ENCODE measurements around the gene HNRNPF.
"Not testable (repeated sequence)": the region's sequence is repeated elsewhere in the genome, so short reads cannot be mapped to it uniquely, and the experiment has no call there.

HNRNPF gene

DNA sequence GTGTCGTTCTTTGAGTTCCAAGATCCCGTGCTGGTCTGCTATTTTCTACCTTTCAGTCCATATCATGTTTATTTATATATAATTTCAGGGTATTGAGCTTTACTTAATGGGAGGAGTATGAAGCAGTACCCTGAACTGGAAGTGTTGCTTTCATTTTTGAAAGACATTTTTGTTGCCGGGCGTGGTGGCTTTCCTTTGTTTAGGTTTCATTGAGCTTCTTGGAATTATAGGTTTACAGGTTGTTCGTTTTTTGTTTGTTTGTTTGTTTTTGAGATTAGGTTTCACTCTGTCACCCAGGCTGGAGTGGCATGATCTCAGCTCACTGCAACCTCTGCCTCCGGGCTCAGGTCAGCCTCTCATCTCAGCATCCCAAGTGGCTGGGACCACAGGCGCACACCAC is 35.3 kb upstream of the HNRNPF start:
- Histone ChIP-seq H3K27ac (ENCODE audit: low read depth, low read length) (no peak overlapping the region), H3K4me1 (ENCODE audit: control insufficient read depth in 5 of 5, insufficient read depth in 5 of 5, low read length in 5 of 5) (no peaks in the 10 kb centered on the region), H3K36me3 (ENCODE audit: control insufficient read depth in 5 of 5, insufficient read depth in 5 of 5, low read length in 5 of 5) (no peaks in the 10 kb centered on the region), H3K9ac (ENCODE audit: low read length in 5 of 5) (no peak overlapping the region), H3K9me3 (ENCODE audit: control insufficient read depth in 5 of 5, low read length in 5 of 5) (no peaks in the 10 kb centered on the region), H3K4me3 (ENCODE audit: low read depth in 1 of 5, low read length in 5 of 5) (no peak overlapping the region), H3K27me3 (ENCODE audit: control insufficient read depth in 5 of 5, insufficient read depth in 4 of 5, low read length in 5 of 5) (no peaks in the 10 kb centered on the region)

DNA sequence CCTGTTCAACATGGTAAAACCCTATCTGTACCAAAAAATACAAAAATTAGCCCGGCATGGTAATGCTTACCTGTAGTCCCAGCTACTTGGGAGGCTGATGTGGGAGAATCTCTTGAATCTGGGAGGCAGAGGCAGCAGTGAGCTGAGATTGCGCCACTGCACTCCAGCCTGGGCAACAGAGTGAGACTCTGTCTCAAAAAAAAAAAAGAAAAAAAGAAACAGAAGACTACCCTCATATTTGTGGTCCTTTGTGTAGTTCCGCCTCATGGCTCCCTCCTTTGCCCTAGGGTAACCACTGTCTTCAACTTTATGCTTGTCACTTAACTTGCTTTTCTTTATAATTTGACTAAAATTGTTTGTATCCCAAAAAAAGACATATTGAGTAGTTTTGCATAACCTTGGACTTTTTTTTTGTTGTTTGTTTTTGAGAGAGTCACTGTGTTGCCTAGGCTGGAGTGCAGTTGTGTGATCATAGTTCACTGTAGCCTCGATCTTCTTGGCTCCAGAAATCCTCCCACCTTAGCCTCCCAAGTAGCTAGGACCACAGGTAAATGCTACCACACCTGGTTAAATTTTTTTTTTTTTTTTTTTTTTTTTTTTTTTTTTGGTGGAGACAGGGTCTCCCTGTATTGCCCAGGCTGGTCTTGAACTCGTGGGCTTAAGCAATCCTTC is 31.6 kb upstream of the HNRNPF start:
- Histone ChIP-seq H3K27ac (ENCODE audit: low read depth, low read length) (no peak overlapping the region), H3K27me3 (ENCODE audit: control insufficient read depth in 5 of 5, insufficient read depth in 4 of 5, low read length in 5 of 5) (no peaks in the 10 kb centered on the region)

DNA sequence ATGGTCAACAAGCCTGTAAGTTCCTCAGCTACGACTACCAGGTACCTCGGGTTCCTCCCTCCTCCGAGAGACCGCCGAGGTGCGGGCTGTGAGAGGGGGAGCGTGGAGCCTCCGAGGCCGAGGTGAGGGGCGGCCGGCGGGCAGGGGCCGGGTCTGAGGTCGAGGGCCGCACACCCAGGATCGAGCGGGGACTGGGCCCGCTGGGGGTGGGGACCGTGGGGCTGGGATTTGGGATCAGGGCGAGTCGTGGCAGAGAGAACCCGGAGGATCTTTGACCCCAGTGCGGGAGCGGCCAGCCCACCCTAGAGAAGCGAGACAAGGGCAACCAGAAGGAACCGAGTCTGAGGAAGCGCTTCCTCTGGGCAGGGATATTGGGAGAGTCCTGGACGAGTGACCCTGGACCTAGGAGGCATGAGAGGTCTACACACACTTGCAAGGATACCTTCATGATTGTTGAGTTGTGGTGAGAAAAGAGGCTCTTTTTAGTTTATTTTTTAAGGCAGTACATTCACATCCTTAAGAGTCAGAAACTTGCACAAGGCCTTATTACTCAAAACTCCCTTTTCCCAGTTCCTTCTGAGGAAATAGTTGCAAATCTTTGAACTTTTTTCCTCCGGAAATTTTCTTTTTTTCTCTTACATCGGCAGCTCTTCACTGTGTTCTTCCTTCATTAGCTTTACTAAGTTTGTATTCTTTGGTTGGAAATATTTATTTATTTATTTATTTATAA is 28.3 kb upstream of the HNRNPF start:
- Histone ChIP-seq H3K27ac (ENCODE audit: low read depth, low read length) (peak overlapping the region; percentile 92), H3K27me3 (ENCODE audit: control insufficient read depth in 5 of 5, insufficient read depth in 4 of 5, low read length in 5 of 5) (no peaks in the 10 kb centered on the region), H3K4me1 (ENCODE audit: control insufficient read depth in 5 of 5, insufficient read depth in 5 of 5, low read length in 5 of 5) (peaks cover 0 to 16% (median 13%) of the 10 kb centered on the region in 5 donors), H3K36me3 (ENCODE audit: control insufficient read depth in 5 of 5, insufficient read depth in 5 of 5, low read length in 5 of 5) (no peaks in the 10 kb centered on the region), H3K9me3 (ENCODE audit: control insufficient read depth in 5 of 5, low read length in 5 of 5) (no peaks in the 10 kb centered on the region), H3K4me3 (ENCODE audit: low read depth in 1 of 5, low read length in 5 of 5) (peak overlapping the region; percentile 86 to 99 (median 92)), H3K9ac (ENCODE audit: low read length in 5 of 5) (peak overlapping the region in 4 of 5 donors; percentile 68 to 96 (median 90))

More for the DNA sequence above, 31.6 kb upstream of the HNRNPF start:
- Histone ChIP-seq H3K4me1 (ENCODE audit: control insufficient read depth in 5 of 5, insufficient read depth in 5 of 5, low read length in 5 of 5) (peaks cover 0 to 15% (median 11%) of the 10 kb centered on the region in 5 donors), H3K36me3 (ENCODE audit: control insufficient read depth in 5 of 5, insufficient read depth in 5 of 5, low read length in 5 of 5) (no peaks in the 10 kb centered on the region), H3K9ac (ENCODE audit: low read length in 5 of 5) (no peak overlapping the region), H3K4me3 (ENCODE audit: low read depth in 1 of 5, low read length in 5 of 5) (no peak overlapping the region), H3K9me3 (ENCODE audit: control insufficient read depth in 5 of 5, low read length in 5 of 5) (no peaks in the 10 kb centered on the region)

DNA sequence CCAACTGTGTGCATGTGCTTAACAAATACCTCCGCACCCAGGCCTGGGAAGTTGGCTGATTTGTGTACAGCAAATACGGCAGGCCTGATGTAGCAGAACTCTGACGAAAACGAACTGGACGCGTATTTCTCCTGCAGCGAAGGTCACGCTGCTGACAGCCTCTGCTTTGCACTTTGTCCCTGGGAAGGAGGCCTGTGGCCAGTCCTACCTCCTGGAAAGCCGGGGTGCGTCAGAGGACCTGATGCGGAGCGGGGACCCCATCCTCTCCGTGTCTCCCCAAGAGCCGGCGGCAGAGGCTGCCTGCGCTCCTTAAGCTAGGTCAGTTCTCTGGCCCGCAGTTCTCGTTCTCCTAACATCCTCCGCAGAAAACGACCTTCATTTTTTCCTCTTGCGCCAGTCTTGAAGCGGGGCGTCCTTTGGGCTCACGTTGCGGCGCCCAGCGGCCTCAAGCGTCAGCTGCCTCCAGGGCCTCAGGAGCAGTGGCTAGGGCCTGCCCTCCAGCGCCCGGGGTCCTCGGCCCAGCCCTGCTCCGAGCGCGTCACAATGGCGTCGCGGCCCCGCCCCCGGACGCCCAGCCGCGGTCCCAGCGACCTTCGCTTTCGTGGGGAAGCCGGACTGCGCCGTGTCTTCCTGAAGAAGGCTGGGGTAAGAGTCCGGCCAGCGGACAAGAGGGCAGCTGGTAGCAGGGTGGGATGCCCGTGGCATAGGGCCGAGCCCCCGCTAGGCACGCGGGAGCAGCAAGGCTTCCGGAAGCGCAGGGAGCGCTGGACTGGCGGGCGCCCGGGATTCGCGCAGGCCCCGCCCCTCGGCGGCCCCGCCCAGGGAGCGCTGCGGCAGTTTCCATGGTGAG is 27.5 kb upstream of the HNRNPF start, which contains the start of gene ZNF487:
Gene ZNF487, plus strand, starts transcription at position 821 of the 850 bp plus-strand sequence. CDS start 38,703 bp downstream, outside the sequence.
- Histone ChIP-seq H3K27me3 (ENCODE audit: control insufficient read depth in 5 of 5, insufficient read depth in 4 of 5, low read length in 5 of 5) (no peaks in the 10 kb centered on the region), H3K9ac (ENCODE audit: low read length in 5 of 5) (peak within 1 kb of the TSS; percentile 90 to 96 (median 90)), H3K4me3 (ENCODE audit: low read depth in 1 of 5, low read length in 5 of 5) (peak within 1 kb of the TSS; percentile 86 to 99 (median 96)), H3K27ac (ENCODE audit: low read depth, low read length) (peak within 1 kb of the TSS; percentile 92), H3K36me3 (ENCODE audit: control insufficient read depth in 5 of 5, insufficient read depth in 5 of 5, low read length in 5 of 5) (no peaks in the 10 kb centered on the region), H3K9me3 (ENCODE audit: control insufficient read depth in 5 of 5, low read length in 5 of 5) (no peaks in the 10 kb centered on the region), H3K4me1 (ENCODE audit: control insufficient read depth in 5 of 5, insufficient read depth in 5 of 5, low read length in 5 of 5) (peaks cover 0 to 16% (median 13%) of the 10 kb centered on the region in 5 donors)

DNA sequence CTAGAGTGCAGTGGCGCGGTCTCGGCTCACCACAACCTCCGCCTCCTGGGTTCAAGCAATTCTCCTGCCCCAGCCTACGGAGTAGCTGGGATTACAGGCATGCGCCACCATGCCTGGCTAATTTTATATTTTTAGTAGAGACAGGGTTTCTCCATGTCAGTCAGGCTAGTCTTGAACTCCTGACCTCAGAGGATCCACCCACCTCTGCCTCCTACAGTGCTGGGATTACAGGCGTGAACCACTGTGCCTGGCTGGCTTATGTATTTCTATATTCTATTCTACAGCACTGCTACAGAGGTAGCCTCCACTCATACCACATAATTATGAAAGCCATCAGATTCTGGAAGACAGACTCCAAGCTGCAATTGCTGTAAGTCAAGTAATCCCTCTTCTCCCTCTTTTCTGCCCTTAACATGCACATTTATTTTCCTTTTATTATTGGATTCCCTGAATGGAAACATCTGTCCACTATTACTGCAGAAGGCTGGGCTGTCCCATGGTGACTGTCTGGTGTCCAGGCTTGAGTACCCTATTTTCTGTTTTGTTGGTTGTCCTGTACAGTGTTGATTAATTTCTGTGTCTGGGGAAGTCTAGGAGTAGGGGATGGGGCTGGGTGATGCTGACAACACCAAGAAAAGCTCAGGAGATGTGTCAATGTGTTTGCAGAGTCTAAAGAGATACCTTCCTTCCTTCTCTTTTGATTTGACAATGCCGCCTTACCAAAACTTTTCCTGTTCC is 22.1 kb upstream of the HNRNPF start:
- peaks cover 0 to 4% (median 1%) of the 10 kb centered on the region in 5 donors for H3K4me1 ChIP-seq (ENCODE audit: control insufficient read depth in 5 of 5, insufficient read depth in 5 of 5, low read length in 5 of 5)
- H3K36me3 ChIP-seq (ENCODE audit: control insufficient read depth in 5 of 5, insufficient read depth in 5 of 5, low read length in 5 of 5), result no peaks in the 10 kb centered on the region
- H3K9ac ChIP-seq (ENCODE audit: low read length in 5 of 5), result no peak overlapping the region
- H3K27ac ChIP-seq (ENCODE audit: low read depth, low read length), result no peak overlapping the region
- H3K27me3 ChIP-seq (ENCODE audit: control insufficient read depth in 5 of 5, insufficient read depth in 4 of 5, low read length in 5 of 5), result no peaks in the 10 kb centered on the region
- H3K4me3 ChIP-seq (ENCODE audit: low read depth in 1 of 5, low read length in 5 of 5), result no peak overlapping the region
- H3K9me3 ChIP-seq (ENCODE audit: control insufficient read depth in 5 of 5, low read length in 5 of 5), result no peaks in the 10 kb centered on the region

DNA sequence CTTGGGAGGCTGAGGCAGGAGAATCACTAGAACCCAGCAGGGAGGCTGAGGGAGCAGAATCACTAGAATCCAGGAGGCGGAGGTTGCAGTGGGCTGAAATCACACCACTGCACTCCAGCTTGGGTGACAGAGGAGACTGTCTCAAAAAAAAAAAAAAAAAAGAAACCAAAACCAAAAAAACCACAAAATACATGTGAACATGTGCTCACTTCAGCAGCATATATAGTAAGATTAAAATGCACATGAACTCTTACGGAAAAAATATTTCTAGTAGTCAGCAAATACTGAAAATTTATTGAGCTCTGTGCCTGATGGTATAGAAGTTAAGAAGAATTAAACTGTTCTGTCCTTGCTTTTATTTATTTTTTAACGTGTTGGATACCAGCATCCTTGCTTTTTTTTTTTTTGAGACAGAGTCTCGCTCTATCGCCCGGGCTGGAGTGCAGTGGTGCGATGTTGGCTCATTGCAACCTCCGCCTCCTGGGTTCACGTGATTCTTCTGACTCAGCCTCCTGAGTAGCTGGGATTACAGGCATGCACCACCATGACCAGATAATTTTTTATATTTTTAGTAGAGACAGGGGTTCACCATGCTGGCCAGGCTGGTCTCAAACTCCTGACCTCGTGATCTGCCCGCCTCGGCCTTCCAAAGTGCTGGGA is 18.3 kb upstream of the HNRNPF start:
- H3K9ac ChIP-seq (ENCODE audit: low read length in 5 of 5), result no peak overlapping the region
- no peaks in the 10 kb centered on the region for H3K27me3 ChIP-seq (ENCODE audit: control insufficient read depth in 5 of 5, insufficient read depth in 4 of 5, low read length in 5 of 5)
- H3K9me3 ChIP-seq (ENCODE audit: control insufficient read depth in 5 of 5, low read length in 5 of 5), result no peaks in the 10 kb centered on the region
- no peak overlapping the region for H3K4me3 ChIP-seq (ENCODE audit: low read depth in 1 of 5, low read length in 5 of 5)
- H3K27ac ChIP-seq (ENCODE audit: low read depth, low read length), result no peak overlapping the region
- H3K36me3 ChIP-seq (ENCODE audit: control insufficient read depth in 5 of 5, insufficient read depth in 5 of 5, low read length in 5 of 5), result no peaks in the 10 kb centered on the region
- no peaks in the 10 kb centered on the region for H3K4me1 ChIP-seq (ENCODE audit: control insufficient read depth in 5 of 5, insufficient read depth in 5 of 5, low read length in 5 of 5)

DNA sequence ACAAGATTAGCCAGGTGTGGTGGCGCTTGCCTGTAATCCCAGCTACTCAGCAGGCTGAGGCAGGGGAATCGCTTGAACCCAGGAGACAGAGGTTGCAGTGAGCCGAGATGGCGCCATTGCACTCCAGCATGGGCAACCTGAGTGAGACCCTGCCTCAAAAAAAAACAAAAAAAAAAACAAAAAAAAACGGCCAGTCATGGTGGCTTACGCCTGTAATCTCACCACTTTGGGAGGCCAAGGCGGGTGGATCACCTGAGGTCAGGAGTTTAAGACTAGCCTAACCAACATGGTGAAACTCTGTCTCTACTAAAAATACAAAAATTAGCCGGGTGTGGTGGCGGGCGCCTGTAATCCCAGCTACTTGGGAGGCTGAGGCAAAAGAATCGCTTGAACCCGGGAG is 17.5 kb upstream of the HNRNPF start:
- H3K4me1 ChIP-seq (ENCODE audit: control insufficient read depth in 5 of 5, insufficient read depth in 5 of 5, low read length in 5 of 5); H3K27ac ChIP-seq (ENCODE audit: low read depth, low read length); H3K9me3 ChIP-seq (ENCODE audit: control insufficient read depth in 5 of 5, low read length in 5 of 5); H3K27me3 ChIP-seq (ENCODE audit: control insufficient read depth in 5 of 5, insufficient read depth in 4 of 5, low read length in 5 of 5); H3K9ac ChIP-seq (ENCODE audit: low read length in 5 of 5); H3K36me3 ChIP-seq (ENCODE audit: control insufficient read depth in 5 of 5, insufficient read depth in 5 of 5, low read length in 5 of 5); H3K4me3 ChIP-seq (ENCODE audit: low read depth in 1 of 5, low read length in 5 of 5): not testable (repeated sequence)

DNA sequence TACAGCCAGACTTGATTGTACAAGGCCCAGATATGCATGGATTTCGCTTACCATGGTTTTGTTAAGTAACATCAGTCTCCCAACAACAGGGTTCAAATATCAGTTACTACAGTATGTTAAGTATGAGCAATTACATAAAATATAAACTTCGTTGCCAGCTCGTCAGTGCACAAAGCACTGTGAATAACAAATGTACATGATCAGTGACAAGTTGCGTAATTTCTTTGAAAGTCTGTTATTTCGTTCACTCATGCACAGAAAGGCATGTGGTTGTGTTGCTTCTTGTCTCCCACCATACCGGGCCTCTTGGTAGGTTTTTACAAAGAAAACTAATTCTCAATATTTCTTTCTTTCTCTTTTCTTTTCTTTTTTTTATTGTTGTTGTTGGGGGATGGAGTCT is 15.4 kb upstream of the HNRNPF start:
- Histone ChIP-seq H3K9ac (ENCODE audit: low read length in 5 of 5) (no peak overlapping the region), H3K27ac (ENCODE audit: low read depth, low read length) (no peak overlapping the region), H3K4me3 (ENCODE audit: low read depth in 1 of 5, low read length in 5 of 5) (no peak overlapping the region), H3K9me3 (ENCODE audit: control insufficient read depth in 5 of 5, low read length in 5 of 5) (no peaks in the 10 kb centered on the region), H3K27me3 (ENCODE audit: control insufficient read depth in 5 of 5, insufficient read depth in 4 of 5, low read length in 5 of 5) (no peaks in the 10 kb centered on the region), H3K36me3 (ENCODE audit: control insufficient read depth in 5 of 5, insufficient read depth in 5 of 5, low read length in 5 of 5) (no peaks in the 10 kb centered on the region), H3K4me1 (ENCODE audit: control insufficient read depth in 5 of 5, insufficient read depth in 5 of 5, low read length in 5 of 5) (peaks cover 2 to 18% (median 12%) of the 10 kb centered on the region in 5 donors)

DNA sequence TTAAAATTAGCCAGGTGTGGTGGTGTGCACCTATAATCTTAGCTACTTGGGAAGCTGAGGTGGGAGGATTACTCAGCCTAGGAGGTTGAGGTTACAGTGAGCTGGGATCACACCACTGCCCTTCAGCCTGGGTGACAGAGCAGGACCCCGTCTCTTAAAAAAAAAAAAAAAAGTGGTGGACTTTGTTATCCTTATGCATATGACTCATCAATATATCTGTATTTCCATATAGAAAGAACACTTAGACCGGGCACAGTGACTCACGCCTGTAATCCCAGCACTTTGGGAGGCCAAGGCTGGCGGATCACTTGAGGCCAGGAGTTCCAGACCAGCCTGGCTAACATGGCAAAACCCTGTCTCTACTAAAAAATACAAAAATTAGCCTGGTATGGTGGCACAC is 13.0 kb upstream of the HNRNPF start:
- H3K4me3 ChIP-seq (ENCODE audit: low read depth in 1 of 5, low read length in 5 of 5), result not testable (repeated sequence)
- H3K27ac ChIP-seq (ENCODE audit: low read depth, low read length), result peak overlapping the region; percentile 96

More for the DNA sequence above, 13.0 kb upstream of the HNRNPF start:
- peaks cover 2 to 22% (median 12%) of the 10 kb centered on the region in 5 donors for H3K4me1 ChIP-seq (ENCODE audit: control insufficient read depth in 5 of 5, insufficient read depth in 5 of 5, low read length in 5 of 5)
- not testable (repeated sequence) for H3K9ac ChIP-seq (ENCODE audit: low read length in 5 of 5); H3K27me3 ChIP-seq (ENCODE audit: control insufficient read depth in 5 of 5, insufficient read depth in 4 of 5, low read length in 5 of 5); H3K9me3 ChIP-seq (ENCODE audit: control insufficient read depth in 5 of 5, low read length in 5 of 5); H3K36me3 ChIP-seq (ENCODE audit: control insufficient read depth in 5 of 5, insufficient read depth in 5 of 5, low read length in 5 of 5)

Measured in subcutaneous abdominal adipose tissue (tissue), 5 donors.